Measurements from ENCODE around the gene DOHH.

DNA sequence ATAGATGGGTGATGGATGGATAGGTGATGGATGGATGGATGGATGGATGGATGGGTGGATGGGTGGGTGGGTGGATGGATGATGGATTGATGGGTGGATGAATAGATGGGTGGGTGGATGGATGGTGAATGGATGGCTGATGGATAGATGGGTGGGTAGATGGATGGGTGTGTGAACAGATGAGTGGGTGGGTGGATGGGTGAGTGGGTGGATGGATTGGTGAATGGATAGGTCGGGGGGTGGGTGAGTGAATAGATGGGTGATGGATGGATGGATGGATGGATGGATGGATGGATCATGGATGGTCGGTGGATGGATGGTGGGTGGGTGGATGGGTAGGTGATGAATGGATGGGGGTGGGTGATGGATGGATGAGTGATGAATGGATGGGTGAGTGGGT lies 23.6 kb downstream of the DOHH start:
- TF ChIP-seq, protein P1, sequence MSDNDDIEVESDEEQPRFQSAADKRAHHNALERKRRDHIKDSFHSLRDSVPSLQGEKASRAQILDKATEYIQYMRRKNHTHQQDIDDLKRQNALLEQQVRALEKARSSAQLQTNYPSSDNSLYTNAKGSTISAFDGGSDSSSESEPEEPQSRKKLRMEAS (IDR thresholded peaks at IDR 0.05), result no peak
- TF ChIP-seq, protein P2, sequence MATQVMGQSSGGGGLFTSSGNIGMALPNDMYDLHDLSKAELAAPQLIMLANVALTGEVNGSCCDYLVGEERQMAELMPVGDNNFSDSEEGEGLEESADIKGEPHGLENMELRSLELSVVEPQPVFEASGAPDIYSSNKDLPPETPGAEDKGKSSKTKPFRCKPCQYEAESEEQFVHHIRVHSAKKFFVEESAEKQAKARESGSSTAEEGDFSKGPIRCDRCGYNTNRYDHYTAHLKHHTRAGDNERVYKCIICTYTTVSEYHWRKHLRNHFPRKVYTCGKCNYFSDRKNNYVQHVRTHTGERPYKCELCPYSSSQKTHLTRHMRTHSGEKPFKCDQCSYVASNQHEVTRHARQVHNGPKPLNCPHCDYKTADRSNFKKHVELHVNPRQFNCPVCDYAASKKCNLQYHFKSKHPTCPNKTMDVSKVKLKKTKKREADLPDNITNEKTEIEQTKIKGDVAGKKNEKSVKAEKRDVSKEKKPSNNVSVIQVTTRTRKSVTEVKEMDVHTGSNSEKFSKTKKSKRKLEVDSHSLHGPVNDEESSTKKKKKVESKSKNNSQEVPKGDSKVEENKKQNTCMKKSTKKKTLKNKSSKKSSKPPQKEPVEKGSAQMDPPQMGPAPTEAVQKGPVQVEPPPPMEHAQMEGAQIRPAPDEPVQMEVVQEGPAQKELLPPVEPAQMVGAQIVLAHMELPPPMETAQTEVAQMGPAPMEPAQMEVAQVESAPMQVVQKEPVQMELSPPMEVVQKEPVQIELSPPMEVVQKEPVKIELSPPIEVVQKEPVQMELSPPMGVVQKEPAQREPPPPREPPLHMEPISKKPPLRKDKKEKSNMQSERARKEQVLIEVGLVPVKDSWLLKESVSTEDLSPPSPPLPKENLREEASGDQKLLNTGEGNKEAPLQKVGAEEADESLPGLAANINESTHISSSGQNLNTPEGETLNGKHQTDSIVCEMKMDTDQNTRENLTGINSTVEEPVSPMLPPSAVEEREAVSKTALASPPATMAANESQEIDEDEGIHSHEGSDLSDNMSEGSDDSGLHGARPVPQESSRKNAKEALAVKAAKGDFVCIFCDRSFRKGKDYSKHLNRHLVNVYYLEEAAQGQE (IDR thresholded peaks at IDR 0.05; ENCODE audit: low read depth), result no peak
- TF ChIP-seq TAF1 (IDR thresholded peaks at IDR 0.05; ENCODE audit: low read depth) (no peak), CEBPB (IDR thresholded peaks at IDR 0.05) (no peak), FOXM1 (IDR thresholded peaks at IDR 0.05; ENCODE audit: borderline replicate concordance, low read depth) (no peak), NFIC (IDR thresholded peaks at IDR 0.05) (no peak), RAD21 (IDR thresholded peaks at IDR 0.05; ENCODE audit: low read depth) (no peak), YY1 (IDR thresholded peaks at IDR 0.05; ENCODE audit: low read depth) (no peak), EP300 (IDR thresholded peaks at IDR 0.05; ENCODE audit: borderline replicate concordance) (no peak), TEAD4 (IDR thresholded peaks at IDR 0.05) (no peak), EGR1 (IDR thresholded peaks at IDR 0.05) (no peak)
- TF ChIP-seq, protein P3, sequence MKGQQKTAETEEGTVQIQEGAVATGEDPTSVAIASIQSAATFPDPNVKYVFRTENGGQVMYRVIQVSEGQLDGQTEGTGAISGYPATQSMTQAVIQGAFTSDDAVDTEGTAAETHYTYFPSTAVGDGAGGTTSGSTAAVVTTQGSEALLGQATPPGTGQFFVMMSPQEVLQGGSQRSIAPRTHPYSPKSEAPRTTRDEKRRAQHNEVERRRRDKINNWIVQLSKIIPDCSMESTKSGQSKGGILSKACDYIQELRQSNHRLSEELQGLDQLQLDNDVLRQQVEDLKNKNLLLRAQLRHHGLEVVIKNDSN (IDR thresholded peaks at IDR 0.05), result no peak
